DMS53 treated with DMSO at 0.1 percent for 48 hours (cell line): ENCODE measurements around the gene SRP72.

Source experiments
- DNase-seq: peaks from one replicate; lab custom pipeline; 2025; ENCODE audit not compliant: unreplicated experiment; lab: John Stamatoyannopoulos, UW

SRP72 gene

DNA sequence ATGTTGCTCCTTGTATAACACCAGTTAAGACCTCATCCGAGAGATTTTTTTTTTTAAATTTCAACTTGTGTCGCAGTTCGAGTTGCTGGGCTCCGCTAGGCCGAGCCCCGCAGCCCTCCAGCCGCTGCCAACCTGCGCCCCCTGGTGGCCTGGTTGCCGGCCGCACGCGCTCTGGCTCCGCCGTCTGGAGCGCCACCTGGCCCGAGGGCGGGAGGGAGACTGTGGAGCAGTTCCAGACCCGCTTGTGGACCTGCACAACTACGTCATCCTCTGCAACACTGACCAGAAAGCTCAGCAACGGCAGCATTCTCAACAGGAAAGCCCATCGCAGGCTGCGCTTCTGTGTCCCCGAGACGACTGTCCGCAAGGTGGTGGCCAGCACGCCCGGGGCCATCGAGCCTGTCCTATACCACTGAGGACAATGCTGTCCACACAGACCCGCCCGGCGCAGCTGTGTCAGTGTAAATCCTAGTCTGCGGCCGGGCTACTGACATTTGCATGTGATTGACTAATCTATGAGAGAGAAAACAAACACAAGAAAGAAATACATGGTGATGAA, 77.2 kb downstream of the SRP72 start:
- DNase-seq, result peak; percentile 57

DNA sequence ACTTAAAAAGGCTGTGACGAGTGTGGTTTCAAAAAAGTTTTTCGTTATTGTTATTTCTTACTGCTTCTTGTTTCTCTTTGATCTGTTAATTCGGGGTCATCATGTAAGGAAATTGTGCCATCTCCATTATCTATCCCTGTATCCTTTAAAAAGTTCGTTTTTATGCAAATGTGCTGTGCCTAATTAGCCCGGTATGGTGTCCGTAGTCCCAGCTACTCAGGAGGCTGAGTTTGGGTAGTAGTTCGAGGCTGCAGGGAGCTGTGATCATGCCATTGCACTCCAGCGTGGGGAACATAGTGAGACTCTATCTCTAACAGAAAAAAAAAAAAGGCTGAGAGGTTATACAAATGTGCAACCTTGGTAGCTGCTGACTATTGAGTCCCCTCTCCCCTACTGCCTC, 83.2 kb downstream of the SRP72 start:
- DNase-seq, result no peak

DNA sequence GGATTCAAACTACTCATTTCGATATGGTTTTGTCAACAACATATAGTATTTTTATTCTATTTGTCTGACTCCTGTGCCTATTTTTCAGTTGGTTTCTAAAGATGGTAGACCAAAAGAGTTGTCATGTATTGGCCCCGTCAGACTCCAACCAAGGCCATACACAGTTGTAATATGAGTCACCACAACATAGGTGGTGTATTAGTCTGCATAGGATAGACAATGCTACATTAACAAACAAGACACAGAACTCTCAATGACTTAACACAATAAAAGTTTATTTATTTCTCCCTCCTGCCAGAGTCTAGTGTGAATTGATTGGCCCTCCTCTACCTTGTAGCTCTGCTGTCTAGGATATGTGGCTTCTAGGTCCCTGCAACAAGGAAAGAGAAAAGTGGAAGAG, 84.1 kb downstream of the SRP72 start:
- no peak for DNase-seq

DNA sequence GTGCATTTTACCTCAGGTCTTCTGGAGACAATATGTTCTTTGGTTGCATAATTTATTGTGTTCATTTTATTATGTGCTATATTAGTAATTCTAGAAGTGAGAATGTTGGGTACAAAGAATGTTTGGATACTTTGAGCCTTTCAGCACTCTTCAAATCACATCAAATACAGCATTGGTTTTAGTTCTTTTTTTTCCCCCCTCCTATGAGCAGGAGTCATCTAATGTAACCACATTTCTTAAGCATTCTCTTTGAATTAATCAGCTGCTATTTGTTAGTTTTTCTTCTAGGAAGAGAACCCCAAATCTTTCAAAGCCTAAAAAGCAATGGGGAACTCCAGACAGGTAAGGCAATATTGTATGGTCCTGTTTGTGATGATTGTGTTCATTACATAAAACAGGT, 84.9 kb downstream of the SRP72 start:
- DNase-seq, result no peak
